Testis (tissue), 3 donors: Measurements from ENCODE around the gene CAMK2D. TPM values are rescaled to one million over a fixed set of nuclear protein-coding genes. Genes with fewer than 3 reads are reported as not detected.
"Not testable (repeated sequence)": the region's sequence is repeated elsewhere in the genome, so short reads cannot be mapped to it uniquely, and the experiment has no call there.

Experiments
- DNase-seq: peaks from one replicate; pipeline ENCODE4 v3.0.0-alpha.2; 2019
- H3K27ac ChIP-seq, 2 donors: fragments of 200-600 bp; sonication (generic); one replicate each; pipeline ENCODE4 v1.5.1; 2019
- H3K27me3 ChIP-seq: fragments of 200-600 bp; sonication (generic); one replicate; pipeline ENCODE4 v1.5.1; 2019
- H3K36me3 ChIP-seq: fragments of 200-600 bp; sonication (generic); one replicate; pipeline ENCODE4 v1.5.1; 2017; ENCODE audit warnings: low read depth; ENCODE audit errors: missing control alignments
- H3K4me1 ChIP-seq: fragments of 200-600 bp; sonication (generic); one replicate; pipeline ENCODE4 v1.5.1; 2019
- H3K4me3 ChIP-seq, 2 donors: fragments of 200-600 bp; sonication (generic); one replicate each; pipeline ENCODE4 v1.5.1; 2017 to 2019
- H3K9me3 ChIP-seq: fragments of 200-600 bp; sonication (generic); one replicate; pipeline ENCODE4 v1.5.1; 2017
- POLR2A ChIP-seq: fragments of 450-650 bp; IDR thresholded peaks from one replicate; pipeline ENCODE4 v1.6.1; 2017; ENCODE audit warnings: antibody characterized with exemption, mild to moderate bottlenecking, moderate library complexity
- WGBS, 2 donors: methylation state at CpG; one replicate each; pipeline ENCODE4 v1.1.5; 2018; 5-methylcytosine and 5-hydroxymethylcytosine counted together
- intact Hi-C: fragments of 100-400 bp; cut with DNase I; formaldehyde crosslinking; loops from one replicate; pipeline ENCODE4 v1.15.1; 2023; ENCODE audit warnings: low total_unique reads
- polyA plus RNA-seq: library from polyadenylated mRNA; stranded (reverse); fragments of 350-450 nt; fragmentation: Illumina TruSeq; extraction: RNeasy Lipid Tissue Mini Kit (QIAGEN cat#74804); gene quantifications from one replicate; pipeline ENCODE4 v1.2.3, GENCODE V29; 2014; ENCODE audit warnings: low read depth, low replicate concordance; ENCODE audit not compliant: insufficient read depth
- total RNA-seq, 2 donors: library from RNA; depleted of rRNA; stranded (reverse); fragments of >200 nt; gene quantifications; one replicate each; pipeline ENCODE4 v1.2.3, GENCODE V29; 2016
- TF ChIP-seq, protein P1 (sequence below), 3 experiments: fragments of 450-650 bp in 2 of 3; fragments of 200-600 bp in 1 of 3; sonication (generic) in 1 of 3; IDR thresholded peaks; one replicate each; pipeline ENCODE4 v1.5.1; 2016 to 2019; ENCODE audit warnings: antibody characterized with exemption in 3 of 3, mild to moderate bottlenecking in 2 of 3, moderate library complexity in 1 of 3

Gene CAMK2D
- total and polyA plus RNA-seq, 3 donors from 2014 or later: 31.2 to 88.1 (median 72.4) TPM

DNA sequence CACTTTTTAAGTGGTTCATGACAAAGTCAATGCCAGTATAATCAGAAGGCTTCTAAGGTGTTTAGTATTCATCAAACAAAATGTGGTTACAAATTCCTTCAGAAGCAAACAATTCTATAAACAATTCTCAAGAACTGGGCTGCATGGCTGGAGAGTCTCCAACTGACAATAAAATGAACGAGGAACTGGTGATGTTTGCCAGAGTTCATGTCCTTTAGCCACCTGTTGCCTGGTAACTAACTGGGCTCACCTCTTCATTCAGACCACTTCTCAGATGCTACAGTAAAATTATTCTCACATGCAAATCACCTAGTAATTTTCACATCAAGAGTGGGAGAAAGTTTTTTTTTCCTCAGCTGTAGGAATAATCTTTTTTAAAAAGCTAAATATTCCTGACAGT is 53.3 kb downstream of the CAMK2D start:
- H3K4me3 ChIP-seq: no peak overlapping the region
- no peak for TF ChIP-seq POLR2A
- TF ChIP-seq, protein P1, sequence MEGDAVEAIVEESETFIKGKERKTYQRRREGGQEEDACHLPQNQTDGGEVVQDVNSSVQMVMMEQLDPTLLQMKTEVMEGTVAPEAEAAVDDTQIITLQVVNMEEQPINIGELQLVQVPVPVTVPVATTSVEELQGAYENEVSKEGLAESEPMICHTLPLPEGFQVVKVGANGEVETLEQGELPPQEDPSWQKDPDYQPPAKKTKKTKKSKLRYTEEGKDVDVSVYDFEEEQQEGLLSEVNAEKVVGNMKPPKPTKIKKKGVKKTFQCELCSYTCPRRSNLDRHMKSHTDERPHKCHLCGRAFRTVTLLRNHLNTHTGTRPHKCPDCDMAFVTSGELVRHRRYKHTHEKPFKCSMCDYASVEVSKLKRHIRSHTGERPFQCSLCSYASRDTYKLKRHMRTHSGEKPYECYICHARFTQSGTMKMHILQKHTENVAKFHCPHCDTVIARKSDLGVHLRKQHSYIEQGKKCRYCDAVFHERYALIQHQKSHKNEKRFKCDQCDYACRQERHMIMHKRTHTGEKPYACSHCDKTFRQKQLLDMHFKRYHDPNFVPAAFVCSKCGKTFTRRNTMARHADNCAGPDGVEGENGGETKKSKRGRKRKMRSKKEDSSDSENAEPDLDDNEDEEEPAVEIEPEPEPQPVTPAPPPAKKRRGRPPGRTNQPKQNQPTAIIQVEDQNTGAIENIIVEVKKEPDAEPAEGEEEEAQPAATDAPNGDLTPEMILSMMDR (IDR thresholded peaks at IDR 0.05): no peak
- H3K36me3 ChIP-seq: no peaks in the 10 kb centered on the region
- H3K27me3 ChIP-seq: no peaks in the 10 kb centered on the region
- no peaks in the 10 kb centered on the region for H3K9me3 ChIP-seq
- H3K4me1 ChIP-seq: peaks cover 13% of the 10 kb centered on the region
- no peak overlapping the region for H3K27ac ChIP-seq
- no peak for DNase-seq
- WGBS, 2 donors: 31 to 47% methylated on average over 1 of the region's 1 CpG
- intact Hi-C loops: no loop called here

DNA sequence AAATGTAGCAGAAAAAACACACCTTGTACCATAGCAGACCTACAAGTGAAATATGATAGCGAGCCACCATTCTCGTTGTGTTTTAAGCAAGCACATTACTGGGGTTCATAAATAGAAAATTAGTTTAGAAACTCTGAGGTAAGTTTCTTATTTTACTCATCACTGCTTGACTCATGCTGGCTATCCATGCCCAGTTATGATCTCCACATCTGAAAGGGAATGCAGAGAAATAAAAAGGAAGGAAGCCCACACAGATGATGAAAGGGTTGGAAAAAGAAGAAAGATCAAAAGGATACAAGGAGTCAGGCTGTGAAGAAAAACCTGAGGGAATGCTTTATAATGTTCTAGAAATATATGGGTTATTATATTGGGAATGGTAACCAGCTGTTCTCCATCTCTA is 54.5 kb downstream of the CAMK2D start:
- Histone ChIP-seq H3K27me3 (no peaks in the 10 kb centered on the region), H3K9me3 (no peaks in the 10 kb centered on the region), H3K36me3 (no peaks in the 10 kb centered on the region), H3K4me3 (no peak overlapping the region), H3K27ac (no peak overlapping the region), H3K4me1 (peaks cover 13% of the 10 kb centered on the region)
- intact Hi-C loops: no loop called here
- no peak for TF ChIP-seq POLR2A
- TF ChIP-seq, protein P1 (IDR thresholded peaks at IDR 0.05): no peak
- no peak for DNase-seq
- WGBS, 2 donors: 72 to 78% methylated on average over 2 of the region's 2 CpGs

DNA sequence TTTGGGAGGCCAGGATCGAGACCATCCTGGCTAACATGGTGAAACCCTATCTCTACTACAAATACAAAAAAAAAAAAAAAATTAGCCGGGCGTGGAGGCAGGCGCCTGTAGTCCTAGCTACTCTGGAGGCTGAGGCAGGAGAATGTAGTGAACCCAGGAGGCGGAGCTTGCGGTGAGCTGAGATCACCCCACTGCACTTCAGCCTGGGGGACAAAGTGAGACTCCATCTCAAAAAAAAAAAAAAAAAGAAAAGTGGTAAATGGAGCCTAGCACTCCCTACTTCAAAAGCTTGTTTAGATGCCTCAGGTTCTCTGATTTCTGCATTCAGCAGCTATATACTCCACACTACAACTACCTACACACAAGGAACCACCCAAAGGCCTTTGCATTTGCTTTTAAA is 56.4 kb downstream of the CAMK2D start:
- H3K9me3 ChIP-seq, H3K27me3 ChIP-seq, H3K4me3 ChIP-seq, H3K36me3 ChIP-seq, DNase-seq, intact Hi-C loops: not testable (repeated sequence)
- WGBS, 2 donors: 58 to 76% methylated on average over 6 of the region's 6 CpGs
- H3K27ac ChIP-seq: peak overlapping the region; percentile 65 to 74
- peaks cover 13% of the 10 kb centered on the region for H3K4me1 ChIP-seq

DNA sequence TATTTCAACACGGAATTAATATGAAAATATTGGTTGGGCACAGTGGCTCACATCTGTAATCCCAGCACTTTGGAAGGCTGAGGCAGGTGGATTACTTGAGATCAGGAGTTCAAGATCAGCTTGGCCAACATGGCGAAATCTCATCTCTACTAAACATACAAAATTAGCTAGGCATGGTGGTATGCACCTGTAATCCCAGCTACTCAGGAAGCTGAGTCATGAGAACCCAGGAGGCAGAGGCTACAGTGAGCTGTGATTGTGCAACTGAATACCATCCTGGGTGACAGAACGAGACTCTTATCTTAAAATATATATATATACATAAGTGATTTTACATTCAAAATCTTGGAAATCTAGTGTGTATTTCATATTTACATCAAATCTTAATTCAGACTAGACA is 58.9 kb downstream of the CAMK2D start:
- H3K4me3 ChIP-seq, DNase-seq, intact Hi-C loops, H3K9me3 ChIP-seq, H3K27me3 ChIP-seq, H3K36me3 ChIP-seq: not testable (repeated sequence)
- Histone ChIP-seq H3K27ac (peak overlapping the region in 1 of 2 donors; percentile 8), H3K4me1 (peaks cover 13% of the 10 kb centered on the region)
- WGBS, 2 donors: 87 to 93% methylated on average over 3 of the region's 3 CpGs

DNA sequence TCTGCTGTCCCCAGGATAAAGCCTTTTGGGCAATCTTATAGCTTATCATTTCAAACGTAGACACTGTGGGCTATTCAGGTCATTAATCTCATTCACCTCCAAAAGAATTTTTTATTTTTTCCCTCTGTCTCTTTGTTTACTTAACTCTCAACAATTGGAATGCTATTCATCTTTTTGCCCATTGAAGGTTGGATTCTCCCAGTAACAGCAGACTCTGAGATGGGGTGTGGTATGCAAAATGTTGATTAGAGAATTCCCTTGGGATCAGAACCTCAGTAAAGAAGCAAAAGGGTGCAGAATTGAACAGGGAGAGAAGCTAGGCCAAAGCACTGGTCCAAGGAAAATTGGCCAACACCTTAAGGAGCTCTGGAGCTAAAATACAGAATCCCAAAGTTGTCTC is 60.4 kb downstream of the CAMK2D start:
- Histone ChIP-seq H3K27ac (no peak overlapping the region), H3K36me3 (no peaks in the 10 kb centered on the region), H3K4me1 (peaks cover 12% of the 10 kb centered on the region), H3K4me3 (no peak overlapping the region), H3K27me3 (no peaks in the 10 kb centered on the region), H3K9me3 (no peaks in the 10 kb centered on the region)
- TF ChIP-seq, protein P1 (IDR thresholded peaks at IDR 0.05): no peak
- no peak for TF ChIP-seq POLR2A
- intact Hi-C loops: no loop called here
- no peak for DNase-seq
- 53 to 65% methylated on average over 1 of the region's 1 CpG for WGBS, 2 donors

DNA sequence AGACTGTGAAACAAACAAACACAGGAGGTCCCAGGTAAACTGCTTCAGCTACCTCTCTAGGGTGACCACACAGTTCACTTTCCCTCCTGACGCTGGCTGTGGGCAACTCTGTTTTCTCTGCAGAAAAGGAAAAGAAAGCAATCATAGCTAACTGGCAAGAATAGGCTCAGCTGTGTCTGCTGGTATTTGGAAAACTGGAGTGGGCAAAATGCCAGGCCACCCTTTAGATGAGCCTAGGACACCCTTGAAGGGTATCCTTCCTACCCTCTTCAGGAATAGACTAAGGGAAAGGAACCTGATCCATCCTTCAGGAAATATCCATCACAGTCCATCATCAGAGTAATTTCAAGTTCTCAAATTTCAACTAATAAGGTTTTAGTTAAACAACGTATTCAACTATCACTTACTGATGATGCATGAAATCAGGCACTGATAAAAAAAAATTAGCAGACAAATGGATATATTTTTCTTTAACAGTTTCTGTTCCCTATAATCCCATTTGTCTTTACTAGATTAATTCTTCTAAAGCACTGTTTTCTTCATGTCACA is 60.9 kb downstream of the CAMK2D start:
- TF ChIP-seq, protein P1 (IDR thresholded peaks at IDR 0.05): no peak
- TF ChIP-seq POLR2A: no peak
- WGBS, 2 donors: 74 to 81% methylated on average over 2 of the region's 2 CpGs
- intact Hi-C loops: no loop called here
- Histone ChIP-seq H3K9me3 (no peaks in the 10 kb centered on the region), H3K27me3 (no peaks in the 10 kb centered on the region), H3K4me1 (peaks cover 7% of the 10 kb centered on the region), H3K27ac (no peak overlapping the region), H3K4me3 (no peak overlapping the region), H3K36me3 (no peaks in the 10 kb centered on the region)
- no peak for DNase-seq
